ENCODE results near the gene SSBP3.

GRCh38 chr1:54336116-54336515 is 70.1 kb downstream of the SSBP3 start:
- TF ChIP-seq TAF1 (IDR thresholded peaks at IDR 0.05; ENCODE audit: borderline replicate concordance, insufficient read depth, low read length) (no peak), SIN3A (IDR thresholded peaks at IDR 0.05; ENCODE audit: borderline replicate concordance, insufficient read depth, low read length) (no peak), POLR2AphosphoS5 (IDR thresholded peaks at IDR 0.05; ENCODE audit: low read depth, low read length) (no peak), REST (IDR thresholded peaks at IDR 0.05; ENCODE audit: insufficient read depth in 1 of 2, low read depth in 2 of 2, low read length in 2 of 2) (no peak), FOXP2 (optimal IDR thresholded peaks at IDR 0.05; ENCODE audit: borderline replicate concordance, extremely low read depth, extremely low read length, insufficient read depth) (no peak)

All from PFSK-1 (cell line).